GM23248 (cell line): ENCODE measurements around the gene NFATC3. TPM values are rescaled to one million over a fixed set of nuclear protein-coding genes. Genes with fewer than 3 reads are reported as not detected.

Experiments used
- DNase-seq: peaks from one replicate; pipeline ENCODE4 v3.0.0-alpha.2; 2015
- H2AFZ ChIP-seq: fragments of 200-600 bp; sonication (generic); 2 replicates; pipeline ENCODE4 v1.6.1; 2016; ENCODE audit warnings: antibody characterized with exemption
- H3F3A ChIP-seq: fragments of 200-600 bp; sonication (generic); 2 replicates; pipeline ENCODE4 v1.6.1; 2016; ENCODE audit warnings: mild to moderate bottlenecking, antibody characterized with exemption, mixed run types; ENCODE audit not compliant: insufficient read depth
- H3K27ac ChIP-seq: fragments of 200-600 bp; sonication (generic); 2 replicates; pipeline ENCODE4 v1.5.1; 2016; ENCODE audit warnings: mild to moderate bottlenecking
- H3K27me3 ChIP-seq: fragments of 200-600 bp; sonication (generic); replicated peaks from 2 replicates; pipeline ENCODE4 v1.6.1; 2016; ENCODE audit warnings: mild to moderate bottlenecking; ENCODE audit not compliant: insufficient read depth
- H3K36me3 ChIP-seq: fragments of 200-600 bp; sonication (generic); 2 replicates; pipeline ENCODE4 v1.6.1; 2016; ENCODE audit warnings: low read depth, mild to moderate bottlenecking
- H3K4me1 ChIP-seq: fragments of 200-600 bp; sonication (generic); 2 replicates; pipeline ENCODE4 v1.6.1; 2016; ENCODE audit warnings: mild to moderate bottlenecking; ENCODE audit not compliant: insufficient read depth
- H3K4me2 ChIP-seq: fragments of 200-600 bp; sonication (generic); one replicate; pipeline ENCODE4 v1.6.1; 2016; ENCODE audit warnings: mild to moderate bottlenecking; ENCODE audit not compliant: unreplicated experiment
- H3K4me3 ChIP-seq: fragments of 200-600 bp; sonication (generic); 2 replicates; pipeline ENCODE4 v1.5.1; 2016; ENCODE audit warnings: mild to moderate bottlenecking
- H3K79me2 ChIP-seq: fragments of 200-600 bp; sonication (generic); 2 replicates; pipeline ENCODE4 v1.6.1; 2016; ENCODE audit warnings: mild to moderate bottlenecking; ENCODE audit not compliant: insufficient read depth
- H3K9ac ChIP-seq: fragments of 200-600 bp; sonication (generic); 2 replicates; pipeline ENCODE4 v1.6.1; 2016; ENCODE audit warnings: mild to moderate bottlenecking
- H3K9me2 ChIP-seq: fragments of 200-600 bp; sonication (generic); 2 replicates; pipeline ENCODE4 v1.6.1; 2016; ENCODE audit warnings: mixed run types, mild to moderate bottlenecking, moderate library complexity; ENCODE audit not compliant: insufficient read depth
- H3K9me3 ChIP-seq: fragments of 200-600 bp; sonication (generic); one replicate; pipeline ENCODE4 v1.6.1; 2017; ENCODE audit warnings: low read depth
- H4K20me1 ChIP-seq: fragments of 200-600 bp; sonication (generic); 2 replicates; pipeline ENCODE4 v1.6.0; 2016; ENCODE audit not compliant: insufficient read depth
- EZH2 ChIP-seq: fragments of 200-600 bp; sonication (generic); IDR thresholded peaks from 2 replicates; pipeline ENCODE4 v1.6.1; 2018; ENCODE audit warnings: antibody characterized with exemption, mild to moderate bottlenecking; ENCODE audit not compliant: insufficient read depth, poor library complexity, severe bottlenecking
- EZH2phosphoT487 ChIP-seq: fragments of 200-600 bp; sonication (generic); IDR thresholded peaks from 2 replicates; pipeline ENCODE4 v1.6.1; 2018; ENCODE audit warnings: antibody characterized with exemption, moderate library complexity, mild to moderate bottlenecking, low read depth; ENCODE audit not compliant: insufficient read depth
- WGBS, 2 experiments: methylation state at CpG; one replicate each; pipeline ENCODE4 v1.1.6; 2015 to 2017; ENCODE audit warnings: low lambda C conversion rate in 2 of 2, low coverage in 1 of 2; ENCODE audit errors: missing lambda C conversion rate in 2 of 2; 5-methylcytosine and 5-hydroxymethylcytosine counted together
- in situ Hi-C: fragments of 300-500 bp; cut with MboI; formaldehyde crosslinking; loops from 2 replicates; pipeline ENCODE4 v1.15.0; 2020
- polyA plus RNA-seq: library from polyadenylated mRNA; unstranded; fragments of >200 nt; fragmentation: Nextera tagmentation; extraction: Ambion mirVana; gene quantifications from 2 replicates; pipeline ENCODE4 v1.2.1, GENCODE V29; 2016
- total RNA-seq: library from RNA; depleted of rRNA; stranded (reverse); fragments of >200 nt; shearing (Covaris generic); gene quantifications from 2 replicates; pipeline ENCODE4 v1.2.3, GENCODE V29; 2014

NFATC3 gene
- total and polyA plus RNA-seq, 2 experiments from 2014 or later = 10.2 to 14.2 TPM

DNA sequence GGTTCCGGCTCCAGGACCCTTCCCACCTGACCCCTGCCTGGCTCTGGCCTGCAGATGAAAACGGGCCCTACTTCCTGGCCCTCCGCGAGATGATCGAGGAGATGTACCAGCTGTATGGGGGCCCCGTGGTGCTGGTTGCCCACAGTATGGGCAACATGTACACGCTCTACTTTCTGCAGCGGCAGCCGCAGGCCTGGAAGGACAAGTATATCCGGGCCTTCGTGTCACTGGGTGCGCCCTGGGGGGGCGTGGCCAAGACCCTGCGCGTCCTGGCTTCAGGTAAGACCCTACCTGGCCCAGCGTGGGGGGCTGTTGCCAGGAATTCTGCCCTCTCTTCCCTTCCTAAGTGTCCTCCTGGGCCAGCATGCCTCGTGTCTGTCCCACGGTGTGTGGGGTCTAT lies 170.5 kb downstream of the NFATC3 start:
- Histone ChIP-seq H3F3A (peaks cover 15% of the 10 kb centered on the region), H3K9me3 (no peaks in the 10 kb centered on the region), H4K20me1 (no peaks in the 10 kb centered on the region), H3K36me3 (peaks cover 4% of the 10 kb centered on the region; the same call in 1 of the 2 replicates), H3K27me3 (no peaks in the 10 kb centered on the region), H3K4me1 (peaks cover 13% of the 10 kb centered on the region), H3K9me2 (no peaks in the 10 kb centered on the region), H3K4me3 (no peak overlapping the region), H3K79me2 (no peaks in the 10 kb centered on the region), H3K9ac (no peak overlapping the region), H3K27ac (no peak overlapping the region), H3K4me2 (no peak overlapping the region), H2AFZ (no peak overlapping the region)
- in situ Hi-C loops = no loop called here
- DNase-seq = no peak
- 96 to 98% methylated on average over 18 of the region's 18 CpGs for WGBS, 2 experiments
- no peak for TF ChIP-seq EZH2phosphoT487
- no peak for TF ChIP-seq EZH2

DNA sequence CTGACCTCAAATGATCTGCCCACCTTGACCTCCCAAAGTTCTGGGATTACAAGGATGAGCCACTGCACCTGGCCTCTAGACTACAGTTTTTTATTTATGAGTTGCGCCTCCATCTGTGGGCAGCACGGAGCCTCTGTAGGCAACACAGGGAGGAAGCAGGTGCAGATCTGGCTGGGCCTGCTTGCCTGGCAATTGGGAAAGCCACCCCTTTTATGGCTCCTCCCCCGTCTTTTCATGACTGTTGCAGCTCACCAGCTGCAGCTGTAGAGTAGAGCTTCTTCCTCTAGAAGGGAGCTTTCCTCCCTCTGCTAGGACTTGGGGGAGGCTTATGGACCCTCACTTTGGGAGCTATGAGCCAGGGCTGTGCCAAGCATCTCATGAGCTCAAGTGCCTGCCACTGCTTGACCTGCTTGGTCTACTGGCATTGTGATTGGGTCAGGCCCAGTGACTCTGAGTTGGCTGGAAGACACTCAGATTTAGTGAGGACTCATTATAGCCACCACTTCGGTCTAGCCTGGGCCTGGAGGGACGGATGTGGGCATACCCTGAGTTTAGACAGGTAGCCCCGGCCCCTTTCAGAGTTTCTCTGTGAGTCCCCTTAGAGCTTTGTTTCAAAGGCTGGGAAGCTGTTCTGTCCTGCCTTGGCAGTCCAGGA lies 172.2 kb downstream of the NFATC3 start:
- Histone ChIP-seq H2AFZ (no peak overlapping the region), H3K9me3 (no peaks in the 10 kb centered on the region), H4K20me1 (no peaks in the 10 kb centered on the region), H3K27me3 (no peaks in the 10 kb centered on the region), H3K4me1 (peaks cover 13% of the 10 kb centered on the region), H3K4me3 (no peak overlapping the region), H3K9ac (peak overlapping the region; percentile 58), H3K4me2 (peak overlapping the region; percentile 32), H3F3A (peaks cover 15% of the 10 kb centered on the region), H3K27ac (peak overlapping the region; percentile 75), H3K36me3 (peaks cover 4% of the 10 kb centered on the region; the same call in 1 of the 2 replicates), H3K9me2 (no peaks in the 10 kb centered on the region), H3K79me2 (no peaks in the 10 kb centered on the region)
- in situ Hi-C loops = no loop called here
- 92 to 96% methylated on average over 6 of the region's 6 CpGs for WGBS, 2 experiments
- no peak for TF ChIP-seq EZH2phosphoT487
- no peak for TF ChIP-seq EZH2
- peak; percentile 29 for DNase-seq

DNA sequence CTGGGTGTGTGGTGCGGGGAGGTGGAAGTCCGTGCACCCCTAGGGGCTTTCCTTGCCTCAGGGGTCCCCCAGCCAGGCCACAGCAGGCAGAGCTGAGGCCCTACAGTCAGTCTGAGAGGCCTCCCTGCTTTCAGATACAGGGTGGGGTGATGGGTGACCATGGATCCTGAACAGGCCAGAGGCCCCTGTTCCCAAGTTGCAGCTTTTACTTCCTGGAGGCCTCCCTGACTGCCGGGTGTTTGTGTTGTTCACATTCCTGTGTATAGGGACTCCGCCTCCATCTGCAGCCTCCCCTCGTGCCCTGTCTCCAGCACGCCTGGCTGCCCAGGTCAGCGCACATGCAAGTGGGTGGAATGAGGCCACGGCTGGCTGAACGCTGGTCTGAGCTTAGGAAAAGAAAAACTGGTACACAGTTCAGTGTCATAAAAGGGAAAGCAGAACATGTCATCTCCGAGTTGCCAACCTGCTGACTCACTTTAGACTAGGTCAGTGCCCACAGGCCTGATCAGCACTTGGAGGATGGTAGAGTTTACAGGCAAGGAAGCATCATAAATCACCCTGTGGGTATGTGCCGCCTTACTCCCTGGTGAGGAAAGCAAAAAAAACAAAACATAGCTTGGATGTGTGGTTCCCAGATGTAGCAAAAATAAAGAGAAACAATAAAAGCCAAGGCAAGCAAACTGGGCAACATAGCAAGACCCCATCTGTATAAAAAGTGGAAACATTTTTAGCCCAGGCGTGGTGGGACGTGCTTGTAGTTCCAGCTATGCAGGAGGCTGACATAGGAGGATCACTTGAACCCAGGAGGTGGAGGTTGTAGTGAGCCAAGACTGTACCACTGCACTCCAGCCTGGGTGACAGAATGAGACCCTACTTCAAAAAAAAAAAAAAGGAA lies 173.0 kb downstream of the NFATC3 start:
- Histone ChIP-seq H3K4me3 (no peak overlapping the region), H3K4me2 (peak overlapping the region; percentile 32), H2AFZ (peak overlapping the region; percentile 59; the same call in 1 of the 2 replicates), H3K36me3 (peaks cover 4% of the 10 kb centered on the region; the same call in 1 of the 2 replicates), H3K27me3 (no peaks in the 10 kb centered on the region), H3K9me3 (no peaks in the 10 kb centered on the region), H3F3A (peaks cover 16% of the 10 kb centered on the region), H3K79me2 (peaks cover 2% of the 10 kb centered on the region; the same call in 1 of the 2 replicates), H3K9me2 (no peaks in the 10 kb centered on the region), H3K9ac (peak overlapping the region; percentile 58), H4K20me1 (no peaks in the 10 kb centered on the region), H3K27ac (peak overlapping the region; percentile 75), H3K4me1 (peaks cover 13% of the 10 kb centered on the region)
- 49 to 52% methylated on average over 13 of the region's 13 CpGs for WGBS, 2 experiments
- no peak for TF ChIP-seq EZH2
- TF ChIP-seq EZH2phosphoT487 = no peak
- DNase-seq = peak; percentile 82
- in situ Hi-C loops = no loop called here

DNA sequence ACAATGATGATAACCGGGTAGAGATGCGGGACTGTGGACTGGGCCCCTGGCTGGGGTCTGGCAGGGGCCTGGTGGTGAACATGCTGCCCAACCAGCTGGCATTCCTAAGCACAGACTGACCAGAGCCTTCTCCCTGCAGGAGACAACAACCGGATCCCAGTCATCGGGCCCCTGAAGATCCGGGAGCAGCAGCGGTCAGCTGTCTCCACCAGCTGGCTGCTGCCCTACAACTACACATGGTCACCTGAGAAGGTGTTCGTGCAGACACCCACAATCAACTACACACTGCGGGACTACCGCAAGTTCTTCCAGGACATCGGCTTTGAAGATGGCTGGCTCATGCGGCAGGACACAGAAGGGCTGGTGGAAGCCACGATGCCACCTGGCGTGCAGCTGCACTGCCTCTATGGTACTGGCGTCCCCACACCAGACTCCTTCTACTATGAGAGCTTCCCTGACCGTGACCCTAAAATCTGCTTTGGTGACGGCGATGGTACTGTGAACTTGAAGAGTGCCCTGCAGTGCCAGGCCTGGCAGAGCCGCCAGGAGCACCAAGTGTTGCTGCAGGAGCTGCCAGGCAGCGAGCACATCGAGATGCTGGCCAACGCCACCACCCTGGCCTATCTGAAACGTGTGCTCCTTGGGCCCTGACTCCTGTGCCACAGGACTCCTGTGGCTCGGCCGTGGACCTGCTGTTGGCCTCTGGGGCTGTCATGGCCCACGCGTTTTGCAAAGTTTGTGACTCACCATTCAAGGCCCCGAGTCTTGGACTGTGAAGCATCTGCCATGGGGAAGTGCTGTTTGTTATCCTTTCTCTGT lies 174.0 kb downstream of the NFATC3 start:
- 81 to 85% methylated on average over 27 of the region's 27 CpGs for WGBS, 2 experiments
- Histone ChIP-seq H3K36me3 (peaks cover 4% of the 10 kb centered on the region; the same call in 1 of the 2 replicates), H3K4me1 (peaks cover 13% of the 10 kb centered on the region), H4K20me1 (no peaks in the 10 kb centered on the region), H3K27ac (peak overlapping the region; percentile 75; the same call in 1 of the 2 replicates), H3K27me3 (no peaks in the 10 kb centered on the region), H3K9me2 (no peaks in the 10 kb centered on the region), H3F3A (peaks cover 24% of the 10 kb centered on the region), H3K4me3 (no peak overlapping the region), H3K4me2 (no peak overlapping the region), H2AFZ (no peak overlapping the region), H3K9me3 (no peaks in the 10 kb centered on the region), H3K79me2 (peaks cover 7% of the 10 kb centered on the region; the same call in 1 of the 2 replicates), H3K9ac (no peak overlapping the region)
- no peak for TF ChIP-seq EZH2
- no peak for TF ChIP-seq EZH2phosphoT487
- in situ Hi-C loops = no loop called here
- peak; percentile 60 for DNase-seq
